Cardiac muscle cell (in vitro differentiated cells and primary cell): ENCODE data around the gene ITIH1. TPM values are rescaled to one million over a fixed set of nuclear protein-coding genes. Genes with fewer than 3 reads are reported as not detected.

Experiments used
- DNase-seq, 2 donors: peaks; one replicate each; pipeline versions ENCODE4 v3.0.0 to v3.0.0-alpha.2; 2010 to 2017; ENCODE audit warnings: low read depth in 1 of 2, low spot score in 1 of 2
- H3K27ac ChIP-seq: fragments of 200-600 bp; sonication (generic); 2 replicates; pipeline ENCODE4 v1.5.1; 2016
- H3K27me3 ChIP-seq: fragments of 200-600 bp; sonication (generic); 2 replicates; pipeline ENCODE4 v1.6.0; 2016; ENCODE audit warnings: control low read depth
- H3K36me3 ChIP-seq: fragments of 200-600 bp; sonication (generic); 2 replicates; pipeline ENCODE4 v1.5.1; 2016; ENCODE audit warnings: control low read depth
- H3K4me1 ChIP-seq: fragments of 200-600 bp; sonication (generic); 2 replicates; pipeline ENCODE4 v1.8.1; 2017; ENCODE audit warnings: low read depth, mild to moderate bottlenecking, mixed run types
- H3K4me3 ChIP-seq: fragments of 200-600 bp; sonication (generic); 2 replicates; pipeline ENCODE4 v1.5.1; 2016; ENCODE audit warnings: mild to moderate bottlenecking
- H3K9me3 ChIP-seq: fragments of 200-600 bp; sonication (generic); 2 replicates; pipeline ENCODE4 v1.5.1; 2017; ENCODE audit warnings: low read depth, mild to moderate bottlenecking, control low read depth
- CTCF ChIP-seq: IDR thresholded peaks from 2 replicates; pipeline ENCODE4 v1.5.1; 2012; ENCODE audit warnings: low read depth, mild to moderate bottlenecking, low read length
- polyA plus RNA-seq: library from polyadenylated mRNA; unstranded; fragments of >200 nt; fragmentation: Nextera tagmentation; extraction: Ambion mirVana; gene quantifications from 2 replicates; pipeline ENCODE4 v1.2.1, GENCODE V29; 2016
- total RNA-seq: library from RNA; depleted of rRNA; stranded (reverse); fragments of >200 nt; gene quantifications from 2 replicates; pipeline ENCODE4 v1.2.3, GENCODE V29; 2016

Gene ITIH1
- total and polyA plus RNA-seq, 2 experiments from 2014 or later: 0.20 TPM; not detected in 1

- no peaks in the 10 kb centered on the region for H3K9me3 ChIP-seq
- no peak for TF ChIP-seq CTCF
- H3K36me3 ChIP-seq: no peaks in the 10 kb centered on the region
- no peaks in the 10 kb centered on the region for H3K4me1 ChIP-seq
- no peak overlapping the region for H3K4me3 ChIP-seq
- no peak overlapping the region for H3K27ac ChIP-seq
- no peak for DNase-seq
- peaks cover 8% of the 10 kb centered on the region for H3K27me3 ChIP-seq
These were observed 783 bp downstream of the ITIH1 start for GRCh38 chr3:52777959-52778805.

DNA sequence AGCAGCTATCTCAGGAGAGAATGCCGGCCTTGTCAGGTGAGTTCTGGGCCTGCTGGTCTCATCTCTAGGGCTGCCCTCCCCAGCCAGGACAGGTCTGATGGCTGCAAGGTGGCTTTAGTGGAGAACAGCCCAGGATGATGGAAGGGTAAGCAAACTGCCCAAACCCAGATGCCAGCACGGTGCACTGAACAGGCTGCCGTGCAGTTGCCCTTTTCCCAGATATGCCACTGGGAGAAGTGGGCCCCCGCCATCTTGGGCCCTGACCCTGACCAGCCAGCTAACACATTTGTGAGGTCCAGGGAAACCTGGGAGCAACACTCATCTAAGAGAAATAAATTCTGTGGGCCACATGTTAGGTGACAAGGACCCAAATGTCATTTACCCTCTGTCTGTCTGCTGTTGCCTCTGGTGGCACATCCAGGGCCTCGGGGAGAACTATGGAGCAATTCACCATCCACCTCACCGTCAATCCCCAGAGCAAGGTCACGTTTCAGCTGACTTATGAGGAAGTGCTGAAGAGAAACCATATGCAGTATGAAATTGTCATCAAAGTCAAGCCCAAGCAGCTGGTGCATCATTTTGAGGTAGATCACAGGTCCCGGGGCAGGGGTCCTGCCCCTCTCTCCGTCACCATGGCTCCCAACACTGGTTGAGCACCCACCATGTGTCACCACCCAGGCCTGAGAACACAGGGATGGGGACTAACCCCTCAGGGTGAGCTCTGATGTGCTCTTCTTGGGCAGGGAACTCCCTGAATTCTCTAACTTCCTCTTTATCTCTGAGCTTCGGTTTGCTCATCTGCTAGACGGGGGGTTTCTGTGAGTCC is 1.8 kb downstream of the ITIH1 start:
- TF ChIP-seq CTCF: no peak
- H3K27ac ChIP-seq: no peak overlapping the region
- DNase-seq: no peak

GRCh38 chr3:52779837-52780585 is 2.6 kb downstream of the ITIH1 start:
- no peak for TF ChIP-seq CTCF
- Histone ChIP-seq H3K4me3 (no peak overlapping the region), H3K27me3 (peaks cover 8% of the 10 kb centered on the region), H3K36me3 (no peaks in the 10 kb centered on the region), H3K9me3 (no peaks in the 10 kb centered on the region), H3K27ac (no peak overlapping the region), H3K4me1 (no peaks in the 10 kb centered on the region)
- DNase-seq: no peak

More for the DNA sequence above, 1.8 kb downstream of the ITIH1 start:
- Histone ChIP-seq H3K4me3 (no peak overlapping the region), H3K27me3 (peaks cover 8% of the 10 kb centered on the region), H3K36me3 (no peaks in the 10 kb centered on the region), H3K4me1 (no peaks in the 10 kb centered on the region), H3K9me3 (no peaks in the 10 kb centered on the region)

GRCh38 chr3:52781741-52782140 is 4.3 kb downstream of the ITIH1 start:
- no peaks in the 10 kb centered on the region for H3K36me3 ChIP-seq
- H3K9me3 ChIP-seq: no peaks in the 10 kb centered on the region
- no peak overlapping the region for H3K27ac ChIP-seq
- no peaks in the 10 kb centered on the region for H3K4me1 ChIP-seq
- peaks cover 8% of the 10 kb centered on the region for H3K27me3 ChIP-seq
- H3K4me3 ChIP-seq: no peak overlapping the region
- no peak for TF ChIP-seq CTCF
- DNase-seq: no peak
